NB4 (cell line): Measurements from ENCODE around the gene CARMIL1.

Source experiments
- POLR2A ChIP-seq: IDR thresholded peaks from 2 replicates; pipeline ENCODE4 v1.6.1; 2011; ENCODE audit warnings: mild to moderate bottlenecking; ENCODE audit not compliant: insufficient read length; ENCODE audit errors: extremely low read depth
- TF ChIP-seq, protein P1 (sequence below): IDR thresholded peaks from one replicate; pipeline ENCODE4 v1.5.1; 2012; ENCODE audit warnings: low read depth, low read length
- TF ChIP-seq, protein P2 (sequence below): IDR thresholded peaks from 2 replicates; pipeline ENCODE4 v1.6.1; 2011; ENCODE audit warnings: low read depth, low read length

DNA sequence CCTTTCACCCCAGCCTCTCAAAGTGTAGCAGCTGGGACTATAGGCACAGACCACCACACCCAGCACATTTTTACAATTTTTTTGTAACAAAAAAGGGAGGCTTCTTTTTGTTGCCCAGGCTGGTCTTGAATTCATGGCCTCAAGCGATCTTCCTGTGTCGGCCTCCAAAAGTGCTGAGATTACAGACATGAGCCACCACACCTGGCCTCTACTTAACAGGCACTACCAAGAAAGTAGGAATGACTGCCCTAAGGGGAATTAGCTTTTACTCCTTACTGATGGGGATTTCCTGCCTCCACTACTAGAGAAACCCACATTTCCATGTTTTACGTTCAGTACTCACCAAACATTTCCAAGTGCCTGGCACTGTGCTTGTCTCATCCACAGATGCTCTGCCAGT lies 109.6 kb downstream of the CARMIL1 start:
- TF ChIP-seq, protein P1, sequence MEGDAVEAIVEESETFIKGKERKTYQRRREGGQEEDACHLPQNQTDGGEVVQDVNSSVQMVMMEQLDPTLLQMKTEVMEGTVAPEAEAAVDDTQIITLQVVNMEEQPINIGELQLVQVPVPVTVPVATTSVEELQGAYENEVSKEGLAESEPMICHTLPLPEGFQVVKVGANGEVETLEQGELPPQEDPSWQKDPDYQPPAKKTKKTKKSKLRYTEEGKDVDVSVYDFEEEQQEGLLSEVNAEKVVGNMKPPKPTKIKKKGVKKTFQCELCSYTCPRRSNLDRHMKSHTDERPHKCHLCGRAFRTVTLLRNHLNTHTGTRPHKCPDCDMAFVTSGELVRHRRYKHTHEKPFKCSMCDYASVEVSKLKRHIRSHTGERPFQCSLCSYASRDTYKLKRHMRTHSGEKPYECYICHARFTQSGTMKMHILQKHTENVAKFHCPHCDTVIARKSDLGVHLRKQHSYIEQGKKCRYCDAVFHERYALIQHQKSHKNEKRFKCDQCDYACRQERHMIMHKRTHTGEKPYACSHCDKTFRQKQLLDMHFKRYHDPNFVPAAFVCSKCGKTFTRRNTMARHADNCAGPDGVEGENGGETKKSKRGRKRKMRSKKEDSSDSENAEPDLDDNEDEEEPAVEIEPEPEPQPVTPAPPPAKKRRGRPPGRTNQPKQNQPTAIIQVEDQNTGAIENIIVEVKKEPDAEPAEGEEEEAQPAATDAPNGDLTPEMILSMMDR = no peak
- TF ChIP-seq, protein P2, sequence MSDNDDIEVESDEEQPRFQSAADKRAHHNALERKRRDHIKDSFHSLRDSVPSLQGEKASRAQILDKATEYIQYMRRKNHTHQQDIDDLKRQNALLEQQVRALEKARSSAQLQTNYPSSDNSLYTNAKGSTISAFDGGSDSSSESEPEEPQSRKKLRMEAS = no peak
- TF ChIP-seq POLR2A = no peak
